H9 (cell line): ENCODE measurements around the gene ANAPC2. TPM values are rescaled to one million over a fixed set of nuclear protein-coding genes. Genes with fewer than 3 reads are reported as not detected.

Experiments used
- DNase-seq: peaks from one replicate; pipeline ENCODE4 v3.0.0-alpha.2; 2017
- H2AFZ ChIP-seq: one replicate; pipeline ENCODE4 v1.6.1; 2013; ENCODE audit warnings: mild to moderate bottlenecking, low read length, control low read depth, moderate library complexity
- H2AK5ac ChIP-seq: 2 replicates; pipeline ENCODE4 v1.6.1; 2013; ENCODE audit warnings: low read length, control low read depth, mixed read lengths; ENCODE audit not compliant: insufficient read length
- H2BK120ac ChIP-seq: one replicate; pipeline ENCODE4 v1.6.1; 2013; ENCODE audit warnings: low read depth, mild to moderate bottlenecking, low read length, control low read depth, inconsistent platforms; ENCODE audit not compliant: poor library complexity, severe bottlenecking
- H2BK12ac ChIP-seq: 2 replicates; pipeline ENCODE4 v1.6.1; 2013; ENCODE audit warnings: low read length, control low read depth, mixed read lengths, low read depth; ENCODE audit not compliant: insufficient read length
- H2BK15ac ChIP-seq: 2 replicates; pipeline ENCODE4 v1.6.1; 2013; ENCODE audit warnings: low read depth, low read length, control low read depth
- H2BK20ac ChIP-seq: one replicate; pipeline ENCODE4 v1.6.1; 2013; ENCODE audit warnings: low read depth, mild to moderate bottlenecking, low read length, control low read depth, inconsistent platforms; ENCODE audit not compliant: poor library complexity, severe bottlenecking
- H2BK5ac ChIP-seq: 2 replicates; pipeline ENCODE4 v1.6.1; 2013; ENCODE audit warnings: low read length, control low read depth, mixed read lengths; ENCODE audit not compliant: insufficient read length
- H3K14ac ChIP-seq: 2 replicates; pipeline ENCODE4 v1.6.1; 2013; ENCODE audit warnings: low read length, control low read depth; ENCODE audit not compliant: insufficient read depth
- H3K18ac ChIP-seq: 2 replicates; pipeline ENCODE4 v1.6.1; 2013; ENCODE audit warnings: low read depth, mild to moderate bottlenecking, mixed read lengths, low read length, control low read depth; ENCODE audit not compliant: insufficient read length
- H3K23ac ChIP-seq: 2 replicates; pipeline ENCODE4 v1.6.1; 2013; ENCODE audit warnings: low read length, control low read depth, mixed read lengths, low read depth; ENCODE audit not compliant: insufficient read length
- H3K23me2 ChIP-seq: 2 replicates; pipeline ENCODE4 v1.6.1; 2013; ENCODE audit warnings: low read depth, mild to moderate bottlenecking, mixed read lengths, low read length, control low read depth; ENCODE audit not compliant: insufficient read length, poor library complexity, severe bottlenecking
- H3K27ac ChIP-seq: 2 replicates; pipeline ENCODE4 v1.5.1; 2013; ENCODE audit warnings: low read length, control low read depth, mixed read lengths, low read depth; ENCODE audit not compliant: insufficient read length
- H3K27me3 ChIP-seq: 2 replicates; pipeline ENCODE4 v1.6.1; 2013; ENCODE audit warnings: low read length, control low read depth, inconsistent platforms; ENCODE audit not compliant: insufficient read depth
- H3K4ac ChIP-seq: 2 replicates; pipeline ENCODE4 v1.6.1; 2013; ENCODE audit warnings: low read depth, mild to moderate bottlenecking, control low read depth, inconsistent platforms, low read length, moderate library complexity
- H3K4me1 ChIP-seq: 2 replicates; pipeline ENCODE4 v1.6.1; 2013; ENCODE audit warnings: low read length, control low read depth, inconsistent platforms; ENCODE audit not compliant: insufficient read depth
- H3K4me2 ChIP-seq: 2 replicates; pipeline ENCODE4 v1.6.1; 2013; ENCODE audit warnings: low read length, control low read depth, mixed read lengths; ENCODE audit not compliant: insufficient read length, insufficient read depth
- H3K56ac ChIP-seq: 2 replicates; pipeline ENCODE4 v1.6.1; 2013; ENCODE audit warnings: low read depth, mild to moderate bottlenecking, mixed read lengths, low read length, control low read depth; ENCODE audit not compliant: insufficient read length
- H3K79me1 ChIP-seq: 2 replicates; pipeline ENCODE4 v1.6.1; 2013; ENCODE audit warnings: low read depth, mild to moderate bottlenecking, moderate library complexity, low read length, control low read depth, inconsistent platforms; ENCODE audit not compliant: insufficient read depth, poor library complexity, severe bottlenecking
- H3K79me2 ChIP-seq: 2 replicates; pipeline ENCODE4 v1.6.1; 2013; ENCODE audit warnings: low read length, control low read depth, inconsistent platforms; ENCODE audit not compliant: insufficient read depth
- H3K9ac ChIP-seq: 2 replicates; pipeline ENCODE4 v1.6.1; 2013; ENCODE audit warnings: low read length, control low read depth, mixed read lengths; ENCODE audit not compliant: insufficient read length; ENCODE audit errors: extremely low read depth
- H3K9me3 ChIP-seq: one replicate; pipeline ENCODE4 v1.6.1; 2013; ENCODE audit warnings: low read depth, low read length, inconsistent platforms; ENCODE audit not compliant: control insufficient read depth
- H3T11ph ChIP-seq: one replicate; pipeline ENCODE4 v1.6.1; 2013; ENCODE audit warnings: mild to moderate bottlenecking, low read length, control low read depth, inconsistent platforms
- H4K20me1 ChIP-seq: one replicate; pipeline ENCODE4 v1.6.1; 2013; ENCODE audit not compliant: control insufficient read depth, insufficient read length, insufficient read depth
- H4K5ac ChIP-seq: 2 replicates; pipeline ENCODE4 v1.6.1; 2013; ENCODE audit warnings: low read depth, mild to moderate bottlenecking, mixed read lengths, low read length, control low read depth; ENCODE audit not compliant: insufficient read length
- H4K8ac ChIP-seq: replicated peaks from 2 replicates; pipeline ENCODE4 v1.6.1; 2013; ENCODE audit warnings: low read length, control low read depth, mixed read lengths, low read depth; ENCODE audit not compliant: insufficient read length
- H4K91ac ChIP-seq: 2 replicates; pipeline ENCODE4 v1.6.1; 2013; ENCODE audit warnings: low read depth, mild to moderate bottlenecking, moderate library complexity, mixed read lengths, low read length, control low read depth; ENCODE audit not compliant: insufficient read length
- H3K27ac Mint-ChIP-seq, 3 experiments: 2 replicates in 2 of 3; 3 replicates in 1 of 3; pipeline ENCODE4 v1.8.0; 2020 to 2021; ENCODE audit warnings: mixed read lengths in 3 of 3, mild to moderate bottlenecking in 1 of 3, moderate library complexity in 1 of 3
- H3K27me3 Mint-ChIP-seq: 2 replicates; pipeline ENCODE4 v1.8.0; 2021; ENCODE audit warnings: low read depth, mild to moderate bottlenecking, moderate library complexity, mixed read lengths
- H3K36me3 Mint-ChIP-seq, 3 experiments: 2 replicates in 2 of 3; 3 replicates in 1 of 3; pipeline ENCODE4 v1.8.0; 2020 to 2021; ENCODE audit warnings: low read depth in 3 of 3, mixed read lengths in 3 of 3; ENCODE audit not compliant: insufficient read depth in 1 of 3
- H3K4me1 Mint-ChIP-seq, 2 experiments: 2 replicates each; pipeline ENCODE4 v1.8.0; 2020; ENCODE audit warnings: mixed read lengths in 2 of 2
- H3K4me3 Mint-ChIP-seq, 2 experiments: 2 replicates in 1 of 2; 3 replicates in 1 of 2; pipeline ENCODE4 v1.8.0; 2020 to 2021; ENCODE audit warnings: mild to moderate bottlenecking in 2 of 2, mixed read lengths in 2 of 2, moderate library complexity in 1 of 2
- H3K9me3 Mint-ChIP-seq, 2 experiments: 2 replicates in 1 of 2; 3 replicates in 1 of 2; pipeline ENCODE4 v1.8.0; 2020; ENCODE audit warnings: mild to moderate bottlenecking in 2 of 2, mixed read lengths in 2 of 2, moderate library complexity in 1 of 2
- CTCF ChIP-seq: fragments of 200-600 bp; sonication (generic); conservative IDR thresholded peaks from 3 replicates; pipeline ENCODE4 v1.8.0; 2021; ENCODE audit warnings: antibody characterized with exemption, mild to moderate bottlenecking
- WGBS: extraction: QIAGEN DNeasy Blood & Tissue Kit; methylation state at CpG from one replicate; pipeline ENCODE4 v1.1.7; 2013; ENCODE audit warnings: missing lambda C conversion rate, low lambda C conversion rate, mixed read lengths; ENCODE audit not compliant: insufficient read length; ENCODE audit errors: extremely low coverage; 5-methylcytosine and 5-hydroxymethylcytosine counted together
- total RNA-seq: library from RNA; stranded (reverse); gene quantifications from 2 replicates; pipeline ENCODE4 v1.2.1, GENCODE V29; 2021

Gene ANAPC2
- total RNA-seq, 1 experiment from 2014 or later, result 54.8 TPM

GRCh38 chr9:137149942-137150616 is 38.3 kb downstream of the ANAPC2 start:
- no peak overlapping the region for H4K8ac ChIP-seq
- no peaks in the 10 kb centered on the region for H3K9me3 ChIP-seq
- no peaks in the 10 kb centered on the region for H3K79me1 ChIP-seq
- H2BK12ac ChIP-seq, result no peak overlapping the region
- no peaks in the 10 kb centered on the region for H4K20me1 ChIP-seq
- no peaks in the 10 kb centered on the region for H3K23me2 ChIP-seq
- H3K79me2 ChIP-seq, result no peaks in the 10 kb centered on the region
- TF ChIP-seq CTCF, result no peak
- no peak overlapping the region for H3K18ac ChIP-seq
- peak; percentile 83 for DNase-seq
- H2BK120ac ChIP-seq, result no peak overlapping the region
- no peak overlapping the region for H3T11ph ChIP-seq
- H2BK20ac ChIP-seq, result no peak overlapping the region
- no peaks in the 10 kb centered on the region; the same call in 1 of the 2 replicates for H3K27me3 ChIP-seq
- WGBS, result no CpG with 5 or more reads among the region's 20 CpGs
- Mint-ChIP-seq H3K4me1 (peaks cover 0 to 11% of the 10 kb centered on the region in 2 experiments; a peak in 2 of 4 replicates), H3K27me3 (peaks cover 34% of the 10 kb centered on the region), H3K27ac (no peak overlapping the region), H3K36me3 (no peaks in the 10 kb centered on the region), H3K4me3 (no peak overlapping the region), H3K9me3 (no peaks in the 10 kb centered on the region; a peak in 2 of 5 replicates)
- H3K27ac ChIP-seq, result no peak overlapping the region
- no peak overlapping the region for H4K91ac ChIP-seq
- H2BK15ac ChIP-seq, result no peak overlapping the region
- H2AFZ ChIP-seq, result no peak overlapping the region
- H3K23ac ChIP-seq, result no peak overlapping the region
- H3K4ac ChIP-seq, result no peak overlapping the region
- no peak overlapping the region for H2AK5ac ChIP-seq
- H3K56ac ChIP-seq, result no peak overlapping the region
- no peak overlapping the region for H3K4me2 ChIP-seq
- H2BK5ac ChIP-seq, result no peak overlapping the region
- no peak overlapping the region for H3K14ac ChIP-seq
- H4K5ac ChIP-seq, result no peak overlapping the region
- H3K9ac ChIP-seq, result no peak overlapping the region
- no peaks in the 10 kb centered on the region; the same call in 1 of the 2 replicates for H3K4me1 ChIP-seq
